ENCODE data around the gene CLDN25.

Gene CLDN25

GRCh38 chr11:113773416-113774173, 6.0 kb upstream of the CLDN25 start, which contains the start of gene ZW10:
Gene ZW10, minus strand, starts transcription at chr11:113773692. Its CDS starts 26 bp downstream, at chr11:113773666.
- peak within 1 kb of the TSS; percentile 95 for H3K9ac ChIP-seq (ENCODE audit: low read depth, low read length)
- peaks cover 29% of the 10 kb centered on the region for H3K79me2 ChIP-seq (ENCODE audit: insufficient read depth, low read length)
- H2AFZ ChIP-seq (ENCODE audit: low read depth, low read length) = peak within 1 kb of the TSS; percentile 100
- H3K27me3 ChIP-seq (ENCODE audit: insufficient read depth, low read length, poor library complexity) = peaks cover 4% of the 10 kb centered on the region
- peaks cover 9% of the 10 kb centered on the region; the same call in 1 of the 2 replicates for H3K36me3 ChIP-seq (ENCODE audit: insufficient read depth, low read length)
- peak; percentile 98 for ATAC-seq (ENCODE audit: insufficient read depth, low read depth)
- H3K4me3 ChIP-seq (ENCODE audit: low read depth in 1 of 2, low read length in 2 of 2) = peak within 1 kb of the TSS; percentile 96 to 98
- no peaks in the 10 kb centered on the region; the same call in 1 of the 2 replicates for H4K20me1 ChIP-seq (ENCODE audit: insufficient read depth, low read length)
- no peaks in the 10 kb centered on the region for H3K9me3 ChIP-seq (ENCODE audit: insufficient read depth, low read length, severe bottlenecking)
- TF ChIP-seq, protein P1, sequence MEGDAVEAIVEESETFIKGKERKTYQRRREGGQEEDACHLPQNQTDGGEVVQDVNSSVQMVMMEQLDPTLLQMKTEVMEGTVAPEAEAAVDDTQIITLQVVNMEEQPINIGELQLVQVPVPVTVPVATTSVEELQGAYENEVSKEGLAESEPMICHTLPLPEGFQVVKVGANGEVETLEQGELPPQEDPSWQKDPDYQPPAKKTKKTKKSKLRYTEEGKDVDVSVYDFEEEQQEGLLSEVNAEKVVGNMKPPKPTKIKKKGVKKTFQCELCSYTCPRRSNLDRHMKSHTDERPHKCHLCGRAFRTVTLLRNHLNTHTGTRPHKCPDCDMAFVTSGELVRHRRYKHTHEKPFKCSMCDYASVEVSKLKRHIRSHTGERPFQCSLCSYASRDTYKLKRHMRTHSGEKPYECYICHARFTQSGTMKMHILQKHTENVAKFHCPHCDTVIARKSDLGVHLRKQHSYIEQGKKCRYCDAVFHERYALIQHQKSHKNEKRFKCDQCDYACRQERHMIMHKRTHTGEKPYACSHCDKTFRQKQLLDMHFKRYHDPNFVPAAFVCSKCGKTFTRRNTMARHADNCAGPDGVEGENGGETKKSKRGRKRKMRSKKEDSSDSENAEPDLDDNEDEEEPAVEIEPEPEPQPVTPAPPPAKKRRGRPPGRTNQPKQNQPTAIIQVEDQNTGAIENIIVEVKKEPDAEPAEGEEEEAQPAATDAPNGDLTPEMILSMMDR (IDR thresholded peaks at IDR 0.05; ENCODE audit: borderline replicate concordance, extremely low read depth, low read length, poor library complexity, severe bottlenecking) = peak; percentile 83
- no peak for TF ChIP-seq EZH2 (IDR thresholded peaks at IDR 0.05; ENCODE audit: borderline replicate concordance, low read depth, low read length, severe bottlenecking)
- DNase-seq = peak; percentile 93
- H3K27ac ChIP-seq (ENCODE audit: low read length) = peak within 1 kb of the TSS; percentile 98
- H3K4me1 ChIP-seq (ENCODE audit: insufficient read depth, low read length) = peaks cover 17% of the 10 kb centered on the region
- peak within 1 kb of the TSS; percentile 67 for H3K4me2 ChIP-seq (ENCODE audit: insufficient read depth, low read length)

GRCh38 chr11:113774174-113774503, 5.5 kb upstream of the CLDN25 start:
- Histone ChIP-seq H3K9me3 (ENCODE audit: insufficient read depth, low read length, severe bottlenecking) (no peaks in the 10 kb centered on the region), H3K36me3 (ENCODE audit: insufficient read depth, low read length) (peaks cover 9% of the 10 kb centered on the region; the same call in 1 of the 2 replicates), H3K27ac (ENCODE audit: low read length) (peak overlapping the region; percentile 98), H3K9ac (ENCODE audit: low read depth, low read length) (peak overlapping the region; percentile 95), H3K79me2 (ENCODE audit: insufficient read depth, low read length) (peaks cover 29% of the 10 kb centered on the region), H3K27me3 (ENCODE audit: insufficient read depth, low read length, poor library complexity) (peaks cover 4% of the 10 kb centered on the region), H3K4me3 (ENCODE audit: low read depth in 1 of 2, low read length in 2 of 2) (peak overlapping the region; percentile 96 to 98; a peak in 2 of 4 replicates), H4K20me1 (ENCODE audit: insufficient read depth, low read length) (no peaks in the 10 kb centered on the region; the same call in 1 of the 2 replicates), H3K4me2 (ENCODE audit: insufficient read depth, low read length) (peak overlapping the region; percentile 67), H2AFZ (ENCODE audit: low read depth, low read length) (peak overlapping the region; percentile 100), H3K4me1 (ENCODE audit: insufficient read depth, low read length) (peaks cover 17% of the 10 kb centered on the region)
- ATAC-seq (ENCODE audit: insufficient read depth, low read depth) (no peak), DNase-seq (no peak)
- no peak for TF ChIP-seq EZH2 (IDR thresholded peaks at IDR 0.05; ENCODE audit: borderline replicate concordance, low read depth, low read length, severe bottlenecking)
- TF ChIP-seq, protein P1 (IDR thresholded peaks at IDR 0.05; ENCODE audit: borderline replicate concordance, extremely low read depth, low read length, poor library complexity, severe bottlenecking) = no peak

DNA sequence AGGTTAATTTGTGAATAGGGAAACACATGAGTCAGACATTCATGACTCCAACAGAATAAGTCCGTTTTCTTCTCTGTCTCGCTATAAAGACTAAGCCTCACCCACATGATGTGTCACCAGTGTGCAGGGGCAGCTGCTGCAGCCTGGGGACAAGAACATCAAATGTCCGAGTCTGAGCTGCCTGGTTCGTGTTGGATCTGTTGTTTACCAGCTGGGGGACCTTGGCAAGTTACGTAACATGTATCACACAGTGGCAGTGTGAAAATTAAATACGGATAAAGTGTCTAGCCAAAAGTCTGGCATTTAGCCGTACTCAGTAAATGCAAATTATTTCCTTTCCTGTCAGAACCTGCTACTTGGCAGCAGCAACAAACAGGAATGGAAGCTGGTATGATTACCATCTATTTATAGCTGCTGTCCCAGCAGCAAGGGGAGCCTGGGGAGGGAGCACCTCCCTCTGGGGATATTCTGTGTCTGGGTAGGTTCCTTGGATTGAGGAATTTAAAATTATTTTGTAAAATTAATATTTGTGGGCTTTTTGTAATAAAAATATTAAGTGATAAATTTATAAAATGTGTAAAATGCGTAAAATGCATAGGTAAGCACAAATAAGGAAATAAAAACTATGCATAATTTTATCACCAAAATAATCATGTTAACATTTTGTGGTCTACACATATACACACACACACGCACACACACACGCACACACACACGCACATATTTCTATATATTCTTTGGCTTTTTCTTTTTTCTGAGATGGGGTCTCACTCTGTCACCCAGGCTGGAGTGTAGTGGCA, 1.3 kb upstream of the CLDN25 start:
- no peak for DNase-seq
- Histone ChIP-seq H3K27me3 (ENCODE audit: insufficient read depth, low read length, poor library complexity) (peaks cover 19% of the 10 kb centered on the region), H3K4me1 (ENCODE audit: insufficient read depth, low read length) (peaks cover 6% of the 10 kb centered on the region), H3K4me2 (ENCODE audit: insufficient read depth, low read length) (no peak overlapping the region), H3K4me3 (ENCODE audit: low read depth in 1 of 2, low read length in 2 of 2) (no peak overlapping the region), H3K27ac (ENCODE audit: low read length) (no peak overlapping the region), H3K9ac (ENCODE audit: low read depth, low read length) (no peak overlapping the region), H2AFZ (ENCODE audit: low read depth, low read length) (no peak overlapping the region), H3K9me3 (ENCODE audit: insufficient read depth, low read length, severe bottlenecking) (no peaks in the 10 kb centered on the region), H4K20me1 (ENCODE audit: insufficient read depth, low read length) (no peaks in the 10 kb centered on the region; the same call in 1 of the 2 replicates), H3K36me3 (ENCODE audit: insufficient read depth, low read length) (no peaks in the 10 kb centered on the region), H3K79me2 (ENCODE audit: insufficient read depth, low read length) (peaks cover 3% of the 10 kb centered on the region)
- TF ChIP-seq EZH2 (IDR thresholded peaks at IDR 0.05; ENCODE audit: borderline replicate concordance, low read depth, low read length, severe bottlenecking) = no peak
- TF ChIP-seq, protein P1 (IDR thresholded peaks at IDR 0.05; ENCODE audit: borderline replicate concordance, extremely low read depth, low read length, poor library complexity, severe bottlenecking) = no peak
- no peak for ATAC-seq (ENCODE audit: insufficient read depth, low read depth)
